Fibroblast of pulmonary artery (primary cell): ENCODE measurements around the gene FAM78B.

Experiments
- DNase-seq: peaks from one replicate; pipeline ENCODE4 v3.0.0-alpha.2; 2010; ENCODE audit warnings: low read depth
- H3K4me3 ChIP-seq: replicated peaks from 2 replicates; pipeline ENCODE4 v1.5.1; 2011; ENCODE audit warnings: low read depth, mild to moderate bottlenecking, control low read depth, low read length, moderate library complexity
- CTCF ChIP-seq: IDR thresholded peaks from 2 replicates; pipeline ENCODE4 v1.5.1; 2011; ENCODE audit warnings: mild to moderate bottlenecking, control low read depth, low read length, inconsistent platforms; ENCODE audit errors: missing control alignments

The FAM78B gene

GRCh38 chr1:166080967-166081870 is 85.6 kb downstream of the FAM78B start:
- no peak for TF ChIP-seq CTCF
- no peak overlapping the region for H3K4me3 ChIP-seq
- no peak for DNase-seq

- TF ChIP-seq CTCF = no peak
- no peak for DNase-seq
- H3K4me3 ChIP-seq = no peak overlapping the region
These were observed 86.4 kb downstream of the FAM78B start for GRCh38 chr1:166080277-166080966.

DNA sequence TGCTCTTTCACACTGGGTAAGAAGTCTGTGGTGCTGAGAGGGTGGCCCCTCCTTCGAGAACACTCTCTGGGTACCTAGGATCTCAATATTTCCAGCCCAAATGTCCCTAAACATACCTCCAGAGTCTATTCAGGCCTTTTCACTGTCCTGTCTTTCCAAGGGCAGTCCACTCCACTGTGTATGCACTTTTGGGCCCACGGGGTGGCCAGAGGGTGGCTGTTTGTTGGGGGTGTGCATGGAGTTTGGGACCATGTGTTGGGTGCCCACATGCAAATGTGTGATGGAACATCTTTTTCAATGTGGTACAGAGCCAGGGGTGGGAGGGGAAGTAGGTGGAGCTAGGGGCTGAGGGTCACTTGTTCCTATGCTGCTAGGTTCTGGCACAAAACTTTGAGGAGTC is 87.5 kb downstream of the FAM78B start:
- TF ChIP-seq CTCF = no peak
- DNase-seq = no peak

DNA sequence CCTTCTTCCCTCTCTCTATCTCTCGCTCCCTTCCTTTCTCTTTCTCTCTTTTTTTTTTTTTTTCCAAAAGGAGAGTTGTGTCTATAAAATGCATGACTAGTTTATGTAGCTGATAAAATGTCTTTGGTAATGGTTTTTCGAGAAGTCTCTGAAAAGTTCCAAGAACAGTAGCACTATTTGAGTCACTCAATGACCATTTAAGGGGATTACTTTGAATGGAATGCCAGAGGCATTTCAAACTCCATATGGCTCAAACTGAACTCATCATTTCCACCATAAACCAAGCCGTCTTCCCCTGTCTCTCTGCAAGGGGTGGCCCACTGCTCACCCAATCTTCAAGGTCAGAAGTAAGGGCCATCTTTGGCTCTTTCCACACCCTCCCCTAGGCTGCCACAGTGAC is 93.3 kb downstream of the FAM78B start:
- DNase-seq = no peak
- no peak for TF ChIP-seq CTCF
- no peak overlapping the region for H3K4me3 ChIP-seq

More for the DNA sequence above, 87.5 kb downstream of the FAM78B start:
- H3K4me3 ChIP-seq = no peak overlapping the region

GRCh38 chr1:166069390-166069789 is 97.4 kb downstream of the FAM78B start:
- no peak overlapping the region for H3K4me3 ChIP-seq
- peak; percentile 1 for DNase-seq
- no peak for TF ChIP-seq CTCF

DNA sequence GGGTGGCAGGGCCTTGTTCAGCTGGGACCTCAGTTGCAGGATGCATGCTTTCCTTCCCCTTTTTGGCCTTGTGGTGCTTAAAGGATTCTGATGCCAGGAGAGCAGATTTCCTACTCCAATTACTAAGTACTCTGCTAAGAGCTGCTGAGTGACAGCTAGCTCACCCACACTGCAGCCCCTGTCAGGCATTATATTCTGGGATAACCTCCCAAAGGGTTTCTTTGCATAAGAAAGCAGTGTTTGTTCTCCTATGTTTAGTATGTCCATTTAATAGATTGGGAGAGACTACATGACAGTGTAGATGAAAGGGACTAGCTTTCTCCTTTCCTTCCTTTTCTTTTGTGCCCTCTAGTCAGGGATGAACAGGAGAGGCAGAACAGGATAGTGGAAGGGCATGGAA is 100.7 kb downstream of the FAM78B start:
- DNase-seq = no peak
- TF ChIP-seq CTCF = no peak

More for the DNA sequence above, 100.7 kb downstream of the FAM78B start:
- no peak overlapping the region for H3K4me3 ChIP-seq
